Right lobe of liver (tissue), 6 donors: ENCODE data around the gene LIN9. TPM values are rescaled to one million over a fixed set of nuclear protein-coding genes. Genes with fewer than 3 reads are reported as not detected.

Experiments
- ATAC-seq, 4 donors: fragments of 200-7000 bp; cut with Tn5 transposase; one replicate each; pipeline ENCODE4 v1.9.1; 2020; ENCODE audit warnings: mild to moderate bottlenecking in 4 of 4, moderate library complexity in 4 of 4
- DNase-seq, 3 donors: peaks; one replicate each; pipeline ENCODE4 v3.0.0-alpha.2; 2020
- H3K27ac ChIP-seq, 3 donors: fragments of 200-600 bp; one replicate each; pipeline ENCODE4 v1.8.0; 2022
- H3K27me3 ChIP-seq, 2 donors: fragments of 200-600 bp; one replicate each; pipeline ENCODE4 v1.8.0; 2022
- H3K36me3 ChIP-seq, 4 donors: fragments of 200-600 bp; sonication (generic) in 1 of 4; one replicate each; pipeline versions ENCODE4 v1.5.1 to v1.8.0; 2017 to 2022; ENCODE audit warnings: control low read depth in 1 of 4
- H3K4me1 ChIP-seq, 4 donors: fragments of 200-600 bp; sonication (generic) in 1 of 4; one replicate each; pipeline versions ENCODE4 v1.5.1 to v1.8.0; 2017 to 2022; ENCODE audit warnings: control low read depth in 1 of 4
- H3K4me3 ChIP-seq, 3 donors: fragments of 200-600 bp; one replicate each; pipeline ENCODE4 v1.8.0; 2022
- H3K9me3 ChIP-seq, 4 donors: fragments of 200-600 bp; sonication (generic) in 1 of 4; one replicate each; pipeline versions ENCODE4 v1.5.1 to v1.8.0; 2017 to 2022; ENCODE audit warnings: control low read depth in 1 of 4
- CTCF ChIP-seq, 4 donors: fragments of 200-600 bp in 3 of 4; fragments of 450-650 bp in 1 of 4; IDR thresholded peaks; one replicate each; pipeline versions ENCODE4 v1.5.1 to v1.8.0; 2016 to 2022; ENCODE audit warnings: antibody characterized with exemption in 4 of 4, mild to moderate bottlenecking in 2 of 4
- POLR2A ChIP-seq: fragments of 450-650 bp; IDR thresholded peaks from one replicate; pipeline ENCODE4 v1.6.1; 2017; ENCODE audit warnings: antibody characterized with exemption, mild to moderate bottlenecking
- WGBS: methylation state at CpG from one replicate; pipeline ENCODE4 v1.1.6; 2018; ENCODE audit warnings: low coverage, low lambda C conversion rate; ENCODE audit not compliant: insufficient coverage; ENCODE audit errors: missing lambda C conversion rate; 5-methylcytosine and 5-hydroxymethylcytosine counted together
- intact Hi-C, 2 donors: fragments of 100-400 bp; cut with DNase I; formaldehyde crosslinking; loops; one replicate each; pipeline versions ENCODE4 v1.11.2 to v1.14.1; 2022
- total RNA-seq, 6 experiments: library from RNA; depleted of rRNA in 2 of 6; stranded (reverse); fragments of >200 nt in 2 of 6; fragmentation: NEBNext Ultra II Directional in 3 of 6; extraction: Animal tissue kit (Norgen Biotek cat#: 25700) in 3 of 6; gene quantifications; one replicate each; pipeline versions ENCODE4 v1.1.0 to v1.2.4, GENCODE V29; 2016 to 2023
- donor health status: DM: no; HTN: yes; CAD: no.
- donor health status: DM: no; HTN: no; CAD: no.
- donor health status: DM: no; HTN: no; CAD: no.
- donor health status: DM: no; HTN: yes; CAD: no.
- donor health status: DM: no; HTN: yes; CAD: no.

The LIN9 gene
- total RNA-seq, 6 experiments from 2014 or later = 0.46 to 1.5 (median 0.91) TPM

GRCh38 chr1:226248091-226248490 lies 60.9 kb downstream of the LIN9 start:
- H3K27ac ChIP-seq = no peak overlapping the region
- H3K4me1 ChIP-seq = no peaks in the 10 kb centered on the region

GRCh38 chr1:226239421-226239820 lies 69.5 kb downstream of the LIN9 start:
- 98% methylated on average over 3 of the region's 3 CpGs for WGBS
- ATAC-seq (no peak), DNase-seq (no peak)
- H3K27me3 ChIP-seq = no peaks in the 10 kb centered on the region
- no peak overlapping the region for H3K4me3 ChIP-seq
- no peaks in the 10 kb centered on the region for H3K4me1 ChIP-seq
- TF ChIP-seq CTCF (IDR thresholded peaks at IDR 0.05) = no peak
- TF ChIP-seq POLR2A = no peak
- no peaks in the 10 kb centered on the region for H3K9me3 ChIP-seq
- H3K27ac ChIP-seq = no peak overlapping the region
- no peaks in the 10 kb centered on the region for H3K36me3 ChIP-seq
- intact Hi-C loops = no loop called here

More at GRCh38 chr1:226248091-226248490, 60.9 kb downstream of the LIN9 start:
- WGBS = 60% methylated on average over 2 of the region's 2 CpGs
- H3K27me3 ChIP-seq = no peaks in the 10 kb centered on the region
- intact Hi-C loops = no loop called here
- no peaks in the 10 kb centered on the region for H3K36me3 ChIP-seq
- ATAC-seq (peak in 2 of 4 donors; percentile 21 to 32), DNase-seq (no peak)
- no peak overlapping the region for H3K4me3 ChIP-seq
- H3K9me3 ChIP-seq = no peaks in the 10 kb centered on the region
- no peak for TF ChIP-seq POLR2A
- no peak for TF ChIP-seq CTCF (IDR thresholded peaks at IDR 0.05)

GRCh38 chr1:226236826-226237225 lies 72.1 kb downstream of the LIN9 start:
- Histone ChIP-seq H3K9me3 (no peaks in the 10 kb centered on the region), H3K36me3 (peaks cover 0 to 2% (median 0%) of the 10 kb centered on the region in 4 donors), H3K4me3 (no peak overlapping the region), H3K4me1 (no peaks in the 10 kb centered on the region), H3K27me3 (no peaks in the 10 kb centered on the region), H3K27ac (no peak overlapping the region)
- ATAC-seq = no peak
- 84% methylated on average over 1 of the region's 1 CpG for WGBS
- intact Hi-C loops = no loop called here
- no peak for DNase-seq
- TF ChIP-seq CTCF (IDR thresholded peaks at IDR 0.05) (no peak), POLR2A (no peak)

- H3K4me1 ChIP-seq = no peaks in the 10 kb centered on the region
- WGBS = 74% methylated on average over 3 of the region's 3 CpGs
- H3K27me3 ChIP-seq = no peaks in the 10 kb centered on the region
- H3K27ac ChIP-seq = no peak overlapping the region
- no peak overlapping the region for H3K4me3 ChIP-seq
- peaks cover 0 to 2% (median 0%) of the 10 kb centered on the region in 4 donors for H3K36me3 ChIP-seq
- ATAC-seq (no peak), DNase-seq (no peak)
- intact Hi-C loops = no loop called here
- no peak for TF ChIP-seq CTCF (IDR thresholded peaks at IDR 0.05)
- no peak for TF ChIP-seq POLR2A
- no peaks in the 10 kb centered on the region for H3K9me3 ChIP-seq
Observed at GRCh38 chr1:226233806-226234205, 75.2 kb downstream of the LIN9 start.

- Histone ChIP-seq H3K36me3 (peaks cover 0 to 2% (median 0%) of the 10 kb centered on the region in 4 donors), H3K9me3 (no peaks in the 10 kb centered on the region), H3K4me3 (no peak overlapping the region), H3K27ac (no peak overlapping the region), H3K4me1 (no peaks in the 10 kb centered on the region), H3K27me3 (no peaks in the 10 kb centered on the region)
- no peak for TF ChIP-seq CTCF (IDR thresholded peaks at IDR 0.05)
- no peak for TF ChIP-seq POLR2A
- WGBS = 85% methylated on average over 6 of the region's 6 CpGs
- DNase-seq (no peak), ATAC-seq (no peak)
- intact Hi-C loops = no loop called here
Observed at GRCh38 chr1:226233293-226233692, 75.7 kb downstream of the LIN9 start.
